ENCODE data around the gene CUL7.
"Not testable (repeated sequence)": the region's sequence is repeated elsewhere in the genome, so short reads cannot be mapped to it uniquely, and the experiment has no call there.

CUL7 gene

DNA sequence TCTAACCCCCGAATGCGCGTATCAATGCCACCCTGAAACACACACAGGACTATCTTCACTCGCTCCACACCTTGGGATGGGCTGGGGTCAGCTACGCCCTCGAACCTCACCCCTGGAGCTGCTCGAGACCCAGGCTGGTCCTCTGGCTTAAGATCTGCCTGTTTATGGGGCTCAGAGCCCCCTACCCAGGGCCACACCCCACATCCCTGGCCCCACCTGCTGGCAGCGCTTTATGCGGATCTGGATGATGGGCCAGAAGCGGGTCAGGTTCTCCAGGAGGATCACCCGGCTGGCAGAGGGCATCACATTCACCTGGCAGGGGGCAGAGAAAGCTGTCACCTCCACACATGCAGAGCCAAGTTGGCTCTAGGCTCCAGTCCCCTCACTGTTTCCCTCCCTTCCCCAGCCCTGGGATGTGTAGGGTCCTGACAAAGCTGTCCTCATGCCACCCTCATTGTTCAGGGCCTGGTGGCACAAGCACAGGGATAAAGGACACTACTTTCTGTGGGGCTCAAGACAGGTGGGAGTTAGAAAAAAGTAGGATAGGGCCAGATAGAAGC is 8.2 kb downstream of the CUL7 start:
- DNase-seq (ENCODE audit: low read depth) = no peak

DNA sequence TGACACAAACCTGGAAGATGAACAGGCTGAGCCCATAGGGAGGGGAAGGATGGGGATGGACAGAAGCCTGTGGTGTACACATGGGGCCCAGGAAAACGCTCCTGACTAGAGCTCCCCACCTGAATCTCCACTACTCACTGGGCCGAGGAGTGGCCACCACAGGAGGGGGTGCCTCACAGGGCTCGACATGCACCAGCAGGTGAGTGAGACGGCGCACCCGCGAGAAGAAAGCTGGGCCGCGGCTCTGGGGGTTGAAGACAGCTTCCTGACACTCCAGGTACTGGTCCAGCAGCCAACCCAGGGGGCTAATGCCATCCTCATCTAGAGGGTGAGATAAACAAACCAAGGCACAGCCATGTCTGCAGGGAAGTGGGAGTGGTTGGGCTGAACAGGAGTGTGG is 10.3 kb downstream of the CUL7 start:
- no peak for DNase-seq (ENCODE audit: low read depth)

DNA sequence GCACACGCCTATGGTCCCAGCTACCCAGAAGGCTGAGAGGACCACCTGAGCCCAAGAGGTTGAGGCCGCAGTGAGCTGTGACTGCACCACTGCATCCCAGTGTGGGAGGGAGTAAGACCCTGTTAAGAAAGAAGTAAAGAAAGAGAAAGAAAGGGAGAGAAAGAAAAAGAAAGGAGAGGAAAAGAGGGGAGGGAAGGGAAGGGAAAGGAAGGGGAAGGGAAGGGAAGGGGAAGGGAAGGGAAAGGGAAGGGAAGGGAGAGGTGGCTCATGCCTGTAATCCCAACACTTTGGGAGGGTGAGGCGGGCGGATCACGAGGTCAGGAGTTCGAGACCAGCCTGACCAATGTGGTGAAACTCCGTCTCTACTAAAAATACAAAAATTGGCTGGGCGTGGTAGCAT is 12.2 kb downstream of the CUL7 start:
- not testable (repeated sequence) for DNase-seq (ENCODE audit: low read depth)

DNA sequence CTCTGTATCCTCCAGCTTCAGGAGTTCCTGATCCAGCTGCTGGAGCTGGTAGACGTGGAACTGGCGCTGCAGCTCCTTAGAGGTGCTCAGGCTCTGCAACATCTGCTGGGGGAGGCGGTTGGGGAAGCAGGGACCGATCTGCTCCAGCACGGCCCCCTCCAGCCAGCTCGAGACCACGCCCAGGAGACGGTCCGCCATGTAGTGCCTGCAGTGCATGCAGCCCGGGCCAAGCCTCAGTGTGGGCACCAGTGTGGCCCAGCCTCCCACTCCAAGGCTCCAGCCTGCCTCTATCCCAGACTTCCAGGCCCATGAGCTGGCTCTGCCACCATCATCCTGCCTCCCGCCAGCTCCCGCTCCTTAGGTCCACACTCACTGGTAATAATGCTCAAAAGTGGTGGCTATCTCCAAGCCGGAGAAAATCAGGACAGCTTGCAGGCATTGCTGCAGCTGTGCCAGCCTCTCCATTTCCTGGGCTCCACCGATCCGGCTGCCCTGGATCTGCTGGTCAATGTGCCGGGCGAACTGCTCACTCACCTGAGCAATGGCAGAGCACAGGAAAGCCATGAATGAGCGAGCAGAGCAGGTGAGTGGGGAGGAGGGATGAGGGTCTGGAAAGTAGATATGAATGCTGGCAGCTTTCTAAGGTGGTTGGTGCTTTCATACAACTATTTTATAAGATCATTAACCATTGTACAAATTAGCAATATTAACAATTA is 13.0 kb downstream of the CUL7 start:
- no peak for DNase-seq (ENCODE audit: low read depth)

DNA sequence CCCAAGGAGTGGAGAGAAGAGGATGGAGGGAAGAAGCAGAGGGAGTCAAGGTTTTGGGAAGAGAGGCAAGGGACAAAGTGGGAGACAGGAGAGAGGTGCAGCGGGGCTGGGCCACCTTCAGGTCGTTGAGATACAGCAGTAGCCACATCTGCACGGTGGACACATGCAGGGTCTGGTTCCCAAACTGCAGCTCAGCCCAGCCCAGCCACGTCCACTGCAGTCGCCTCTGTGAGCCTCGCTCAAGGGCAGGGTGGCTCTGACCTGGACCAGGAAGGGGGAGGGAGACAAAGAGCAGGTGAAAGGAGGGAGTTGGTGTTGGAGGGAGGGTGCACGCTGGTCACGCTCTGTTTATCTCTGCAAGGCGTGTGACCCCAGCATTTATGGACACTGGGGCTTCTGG is 14.9 kb downstream of the CUL7 start:
- no peak for DNase-seq (ENCODE audit: low read depth)

DNA sequence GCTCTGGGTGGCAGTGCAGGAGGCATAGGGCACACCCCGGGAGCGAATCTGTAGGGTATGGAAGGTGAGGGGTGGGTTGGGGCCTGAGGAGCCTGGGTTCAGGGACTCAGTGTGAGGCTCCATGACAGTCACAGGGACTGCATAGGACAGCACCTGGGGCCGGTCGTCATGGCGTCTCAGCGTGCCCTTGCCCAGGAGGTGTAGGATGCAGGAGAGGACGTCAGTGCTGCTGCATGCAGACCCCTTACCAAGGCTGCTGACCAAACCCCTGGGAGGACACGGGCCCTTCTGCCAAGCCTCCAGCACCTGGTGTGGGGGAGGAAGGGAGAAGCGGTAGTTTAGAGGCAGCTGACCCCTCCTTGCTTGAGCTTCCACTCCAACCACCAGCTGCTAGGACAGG is 15.9 kb downstream of the CUL7 start:
- DNase-seq (ENCODE audit: low read depth) = no peak

DNA sequence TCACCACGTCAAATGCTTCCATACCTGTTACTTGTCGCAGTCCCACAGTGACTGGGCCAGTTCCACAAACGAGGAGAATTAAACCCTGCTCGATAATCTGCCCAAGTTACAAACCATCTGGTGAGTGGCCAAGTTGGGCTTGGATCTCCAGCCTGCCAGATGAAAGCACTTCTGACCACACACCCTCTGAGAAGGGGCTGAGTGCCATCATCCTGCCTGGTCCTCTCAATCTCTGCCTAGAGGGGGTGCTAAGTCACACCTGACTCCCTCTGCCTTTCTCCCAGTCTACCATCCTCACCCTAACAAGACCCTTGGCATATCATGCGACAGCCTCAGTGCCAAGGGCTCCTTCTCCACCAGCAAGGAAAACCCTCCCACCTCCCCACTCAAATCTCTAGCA is 16.5 kb downstream of the CUL7 start:
- DNase-seq (ENCODE audit: low read depth) = no peak

DNA sequence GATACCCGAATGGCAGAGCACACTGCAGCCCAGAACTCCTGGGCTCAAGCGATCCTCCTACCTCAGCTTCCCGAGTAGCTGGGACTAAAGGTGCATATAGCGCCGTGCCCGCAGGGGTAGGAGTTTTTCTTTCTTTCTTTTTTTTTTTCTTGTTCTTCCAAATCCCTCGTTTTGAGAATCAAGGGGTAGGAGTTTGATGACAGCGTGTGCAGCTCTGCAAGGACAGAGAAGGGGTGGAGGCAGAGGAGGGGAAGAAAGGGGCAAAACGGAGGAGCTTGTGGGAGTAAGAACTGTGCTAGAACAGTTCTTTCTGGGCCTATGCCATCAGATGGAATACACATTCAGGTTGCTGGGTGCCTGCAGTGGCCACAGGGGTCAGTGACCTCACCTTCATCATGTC is 16.9 kb downstream of the CUL7 start:
- DNase-seq (ENCODE audit: low read depth) = no peak

DNA sequence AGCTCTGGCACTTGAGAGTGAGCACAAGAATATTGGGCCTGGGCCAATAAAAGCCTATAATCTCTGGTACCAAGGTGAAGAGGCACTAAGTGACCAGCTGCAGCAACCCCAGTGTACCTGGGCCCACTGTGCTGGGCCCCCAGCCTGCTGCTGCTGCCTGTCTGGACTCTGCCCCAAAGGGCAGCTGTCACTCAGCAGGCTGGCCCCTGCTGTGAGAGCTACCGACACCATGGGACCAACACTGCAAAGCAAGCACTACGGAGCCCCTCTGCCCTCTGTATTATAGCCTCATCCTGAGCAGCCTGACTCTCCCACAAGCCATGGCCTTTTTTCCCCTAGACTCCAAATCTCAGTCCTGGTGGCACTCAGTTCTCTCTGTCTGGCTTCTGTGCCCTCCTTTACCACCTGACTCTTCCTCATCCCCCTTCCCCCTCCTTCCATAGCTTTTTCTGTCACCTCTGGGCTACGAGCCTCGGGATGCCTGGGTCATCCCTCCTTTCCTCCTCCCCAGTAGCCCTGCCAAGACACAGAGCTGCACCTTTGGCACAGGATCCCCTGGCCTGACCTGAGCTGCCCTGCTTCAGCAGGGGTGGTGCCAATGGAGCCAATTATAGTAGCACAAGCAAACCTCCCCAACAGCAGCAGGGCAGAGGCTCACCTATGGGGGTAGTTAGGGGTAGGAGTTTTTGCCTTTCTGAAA is 18.0 kb downstream of the CUL7 start:
- DNase-seq (ENCODE audit: low read depth) = no peak

DNA sequence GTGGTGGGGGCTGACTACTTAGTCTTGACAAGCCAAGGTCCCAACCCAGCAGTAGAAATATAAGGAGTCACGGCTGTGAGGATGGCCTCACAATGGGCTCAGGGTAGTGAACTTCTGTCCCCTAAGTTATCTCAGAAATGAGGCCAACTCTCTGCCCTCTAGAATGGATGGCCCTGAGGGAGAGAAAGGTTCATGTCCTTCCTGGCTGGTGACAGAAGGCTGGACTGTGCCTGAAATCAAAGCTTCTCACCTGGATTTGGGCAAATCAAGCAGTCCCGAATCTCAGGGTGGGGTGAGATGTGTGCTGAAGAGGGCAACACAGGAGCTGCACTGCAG is 19.5 kb downstream of the CUL7 start:
- no peak for DNase-seq (ENCODE audit: low read depth)

DNA sequence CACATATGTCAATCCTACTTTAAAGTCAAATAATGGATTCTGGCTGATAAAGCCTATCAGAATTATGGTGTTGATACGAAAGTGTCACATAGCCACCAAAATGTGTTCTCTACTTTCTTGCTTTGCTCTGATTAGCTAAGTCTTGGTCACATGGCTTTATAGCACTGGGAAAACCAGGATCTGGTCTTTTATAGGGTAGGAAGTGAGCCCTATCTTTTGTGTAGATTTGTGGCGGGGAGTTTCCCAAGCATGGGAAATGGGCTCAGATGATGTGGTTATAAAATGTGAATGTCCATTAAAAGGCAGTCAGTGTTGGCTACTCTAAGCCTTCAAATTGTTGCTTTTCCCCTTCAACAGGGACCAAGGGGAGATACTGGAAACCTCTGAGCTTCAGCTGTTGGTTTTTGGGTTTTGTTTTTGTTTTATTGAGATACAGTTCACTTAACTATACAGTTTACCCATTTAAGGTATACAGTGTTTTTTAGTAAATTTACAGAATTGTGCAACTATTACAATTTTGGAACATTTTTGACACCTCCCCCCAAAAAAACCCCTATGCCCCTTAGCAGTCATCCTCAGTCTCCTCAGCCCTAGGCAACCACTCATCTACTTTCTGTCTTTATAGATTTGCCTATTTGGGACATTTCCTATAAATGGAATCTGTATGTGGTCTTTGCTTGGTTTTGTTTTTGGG is 20.0 kb downstream of the CUL7 start:
- no peak for DNase-seq (ENCODE audit: low read depth)

DNA sequence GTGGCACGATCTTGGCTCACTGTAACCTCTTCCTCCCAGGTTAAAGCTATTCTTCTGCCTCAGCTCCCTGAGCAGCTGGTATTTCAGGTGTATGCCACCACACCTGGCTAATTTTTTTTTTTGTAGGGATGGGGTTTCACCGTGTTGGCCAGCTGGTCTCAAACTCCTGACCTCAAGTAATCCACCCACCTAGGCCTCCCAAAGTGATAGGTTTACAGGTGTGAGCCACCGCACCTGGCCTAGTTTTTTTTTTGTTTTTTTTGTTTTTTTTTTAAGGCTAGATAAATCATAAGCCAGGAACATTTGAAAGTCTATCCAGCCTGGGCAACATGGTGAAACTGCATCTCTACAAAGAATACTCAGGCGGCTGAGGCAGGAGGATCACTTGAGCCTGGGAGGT is 21.3 kb downstream of the CUL7 start:
- no peak for DNase-seq (ENCODE audit: low read depth)

DNA sequence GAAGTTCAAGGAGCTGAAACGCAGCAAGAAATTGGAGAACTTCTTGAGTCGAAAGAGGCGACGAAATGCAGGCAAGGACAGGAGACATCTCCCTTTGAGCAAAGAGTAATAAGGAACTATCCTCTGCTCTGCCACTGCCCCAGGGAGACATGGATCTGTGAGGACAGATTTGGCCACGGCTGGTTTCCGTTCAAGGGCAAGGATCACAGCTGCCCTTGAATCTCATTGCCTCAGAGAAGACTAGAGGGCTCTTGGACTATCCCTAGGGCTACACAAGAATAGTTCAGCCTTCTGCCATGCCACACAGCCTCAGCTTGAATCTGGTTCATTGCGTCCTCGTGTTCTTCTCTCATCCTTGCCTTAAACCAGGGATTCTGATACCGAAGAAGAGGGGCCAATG is 24.5 kb downstream of the CUL7 start:
- DNase-seq (ENCODE audit: low read depth) = no peak

DNA sequence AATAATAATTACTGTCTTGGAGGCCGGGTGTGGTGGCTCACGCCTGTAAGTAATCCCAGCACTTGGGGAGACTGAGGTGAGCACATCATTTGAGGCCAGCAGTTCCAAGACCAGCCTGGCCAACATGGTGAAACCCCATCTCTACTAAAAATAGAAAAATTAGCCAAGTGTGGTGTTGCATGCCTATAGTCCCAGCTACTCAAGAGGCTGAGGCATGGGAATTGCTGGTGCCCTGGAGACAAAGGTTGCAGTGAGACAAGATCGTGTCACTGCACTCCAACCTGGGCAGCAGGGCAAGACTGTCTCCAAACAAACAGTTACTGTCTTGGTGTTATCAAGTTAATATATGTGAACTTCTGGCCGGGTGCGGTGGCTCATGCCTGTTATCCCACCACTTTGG is 27.3 kb downstream of the CUL7 start:
- no peak for DNase-seq (ENCODE audit: low read depth)

DNA sequence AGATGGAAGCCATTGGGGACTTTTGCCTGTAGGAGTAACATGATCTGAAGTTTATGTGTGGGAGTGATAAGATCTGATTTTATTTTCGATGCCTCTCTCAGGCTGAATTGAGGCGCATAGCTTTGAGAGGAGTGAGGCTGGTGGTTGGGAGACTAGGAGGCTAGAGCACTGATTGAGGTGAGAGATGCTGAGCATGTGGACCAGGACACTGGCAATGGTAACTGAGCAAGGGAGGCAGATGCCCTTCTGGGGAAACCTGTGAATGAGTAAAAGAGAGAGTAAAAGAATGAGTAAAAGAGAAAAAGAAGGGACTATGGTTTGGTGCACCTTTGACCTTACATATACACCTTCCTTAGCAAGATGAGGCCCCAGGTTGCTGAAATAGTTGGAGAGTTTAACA is 29.2 kb downstream of the CUL7 start:
- DNase-seq (ENCODE audit: low read depth) = no peak

DNA sequence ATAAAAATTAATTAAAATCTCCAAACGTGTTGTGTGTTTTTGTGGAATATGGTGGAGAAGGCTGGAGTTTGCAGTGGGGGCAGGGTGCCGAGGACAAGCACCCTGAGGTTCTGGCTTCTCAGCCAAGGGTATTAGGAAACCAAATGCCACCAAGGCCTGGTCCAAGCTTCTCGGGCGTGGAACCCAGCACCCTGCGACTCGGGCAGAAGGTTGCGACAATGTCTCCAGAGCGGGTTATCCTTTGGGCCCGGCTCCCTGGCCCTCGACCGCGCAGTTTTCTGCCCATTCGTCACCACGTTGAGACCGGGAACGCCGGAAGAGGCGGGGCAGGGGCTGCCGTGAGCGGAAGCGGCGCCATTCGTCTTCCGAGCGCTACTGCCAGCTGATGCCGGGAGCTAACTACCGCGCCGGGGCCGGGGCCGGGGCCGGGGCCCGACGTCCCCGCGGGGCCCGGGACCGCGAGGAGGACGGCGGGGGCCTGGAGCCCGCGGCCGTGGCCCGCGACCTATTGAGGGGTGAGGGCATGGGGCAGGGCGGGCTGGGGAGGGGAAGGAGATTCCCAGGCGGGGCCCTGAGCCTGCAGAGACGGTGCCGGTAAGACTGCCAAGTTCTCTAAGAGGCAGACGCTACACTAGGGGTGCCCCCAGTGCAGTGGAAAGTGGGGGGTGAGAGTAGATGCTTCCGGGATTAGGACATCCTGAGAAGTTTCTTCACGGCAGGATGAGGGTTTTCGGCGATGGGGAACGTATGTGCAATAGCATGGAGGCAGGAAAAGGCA is 32.2 kb downstream of the CUL7 start, which contains the start of gene RRP36:
Gene RRP36 (plus strand): TSS at position 354 of the 778 bp plus-strand sequence. CDS start 32 bp downstream, at position 386.
- DNase-seq (ENCODE audit: low read depth) = no peak

DNA sequence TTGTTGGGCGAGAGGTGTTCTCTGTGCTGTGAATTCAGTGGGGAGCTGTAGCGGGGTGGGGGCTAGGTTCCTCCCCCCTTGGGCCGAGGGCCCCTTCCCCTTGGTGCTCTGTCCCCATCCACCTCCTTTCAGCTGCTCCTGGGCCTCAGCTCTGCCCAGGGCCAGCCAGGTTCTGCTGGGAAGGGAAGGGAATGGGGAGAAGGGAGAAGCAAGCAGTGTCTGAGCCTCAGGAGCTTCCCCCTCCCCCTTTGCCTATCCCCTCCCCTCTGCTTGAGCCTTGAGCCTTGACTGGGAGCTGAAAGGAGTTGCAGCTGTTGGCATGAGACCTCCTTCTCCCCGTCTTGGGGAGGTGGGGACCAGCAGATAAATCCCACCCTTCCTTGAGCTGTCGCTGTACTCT is 32.8 kb downstream of the CUL7 start:
- DNase-seq (ENCODE audit: low read depth) = no peak

DNA sequence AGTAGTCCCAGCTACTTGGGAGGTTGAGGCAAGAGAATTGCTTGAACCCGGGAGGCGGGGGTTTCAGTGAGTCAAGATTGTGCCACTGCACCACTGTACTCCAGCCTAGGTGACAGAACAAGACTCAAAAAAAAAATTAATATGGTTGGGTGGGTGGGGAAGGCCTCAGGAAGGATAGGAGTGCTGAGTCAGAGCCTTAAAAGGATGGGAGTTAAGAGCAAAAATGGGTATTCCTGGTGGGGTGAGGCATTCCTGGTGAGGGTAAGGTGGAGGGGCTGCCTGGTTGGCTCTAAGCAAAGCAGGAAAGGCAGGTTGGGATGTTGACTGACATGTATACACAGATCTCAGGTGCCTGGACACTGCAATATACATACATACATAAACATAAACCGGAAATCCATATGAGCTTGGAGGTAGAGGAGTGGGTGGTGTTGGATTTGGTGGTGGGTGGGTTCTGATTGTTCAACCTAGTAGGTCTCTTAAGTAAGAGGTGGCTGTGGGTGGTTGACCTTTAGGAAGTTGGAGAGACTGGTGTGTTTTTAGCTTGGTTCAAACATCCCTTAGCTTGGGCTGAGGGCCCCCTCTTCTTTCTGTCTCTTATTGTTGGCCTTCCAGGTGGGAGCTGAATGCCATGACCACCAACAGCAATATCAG is 33.5 kb downstream of the CUL7 start:
- no peak for DNase-seq (ENCODE audit: low read depth)

DNA sequence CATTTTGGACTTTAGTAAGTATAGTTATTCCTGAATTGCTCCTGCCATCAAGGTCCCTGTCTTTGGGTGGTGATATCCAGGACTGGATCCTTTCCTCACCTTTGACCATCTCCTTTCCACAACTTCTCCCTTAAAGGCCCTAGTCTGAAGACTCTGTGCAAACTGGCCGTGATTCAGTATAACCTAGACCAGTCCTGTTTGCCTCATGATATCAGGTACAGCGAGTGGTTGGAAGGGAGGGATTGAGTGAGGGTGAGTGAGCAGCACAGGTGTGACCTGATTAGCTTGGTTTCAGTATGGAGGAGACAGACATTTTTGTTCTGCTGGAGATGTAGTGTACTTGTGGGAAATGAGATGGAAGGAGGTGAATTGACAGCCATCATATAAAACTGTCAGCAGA is 34.5 kb downstream of the CUL7 start:
- DNase-seq (ENCODE audit: low read depth) = no peak

DNA sequence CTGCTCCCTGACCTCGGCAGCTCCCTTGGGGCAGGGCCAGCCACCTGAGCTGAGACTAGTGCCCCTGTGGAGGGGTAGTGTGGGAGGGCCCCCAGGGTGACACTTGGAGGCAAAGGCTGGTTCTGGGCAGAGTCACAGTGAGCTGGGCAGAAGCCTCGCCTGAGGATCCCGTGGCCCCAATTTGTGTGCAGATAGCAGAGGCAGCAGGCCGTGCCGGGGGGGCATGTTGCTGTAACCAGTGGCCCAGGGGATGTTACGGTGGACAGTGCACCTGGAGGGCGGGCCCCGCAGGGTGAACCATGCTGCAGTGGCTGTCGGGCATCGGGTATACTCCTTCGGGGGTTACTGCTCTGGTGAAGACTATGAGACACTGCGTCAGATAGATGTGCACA is 36.7 kb downstream of the CUL7 start:
- no peak for DNase-seq (ENCODE audit: low read depth)

DNA sequence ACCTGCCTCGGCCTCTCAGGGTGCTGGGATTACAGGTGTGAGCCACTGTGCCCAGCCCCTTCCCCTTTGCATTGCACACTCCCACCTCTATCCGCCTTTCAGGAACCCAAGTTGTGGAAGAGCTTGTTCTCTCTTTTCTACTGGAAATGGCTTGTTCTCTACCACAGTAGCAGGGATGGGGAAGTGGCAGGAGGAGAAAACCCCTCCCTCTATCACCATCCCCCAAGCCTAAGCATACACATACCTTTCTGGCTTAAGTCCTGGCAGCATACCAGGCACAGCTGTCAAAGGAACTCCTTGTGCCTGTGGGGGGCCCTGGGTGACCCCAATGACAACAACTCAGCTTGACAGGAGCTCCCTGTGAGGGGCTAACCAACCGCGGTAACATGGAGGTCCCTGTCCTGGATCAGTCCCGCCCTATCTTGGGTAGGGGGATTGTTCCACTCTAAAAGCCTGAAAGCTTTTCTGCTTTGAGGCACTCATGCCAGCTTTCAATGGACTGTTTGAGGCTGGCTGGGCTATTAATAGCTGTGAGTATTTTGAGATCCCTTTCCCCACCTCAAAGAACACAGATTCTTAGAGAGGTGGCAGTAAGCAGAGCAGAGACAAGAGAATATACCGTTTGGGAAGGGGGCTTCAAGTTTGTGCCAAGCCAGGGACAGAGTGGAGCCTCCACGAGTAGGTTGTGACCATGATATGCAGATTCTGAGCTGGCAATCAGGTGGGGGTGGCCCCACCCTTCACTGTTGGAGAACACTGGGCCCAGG is 37.3 kb downstream of the CUL7 start:
- no peak for DNase-seq (ENCODE audit: low read depth)
